ENCODE measurements around the gene CYTH4.

The CYTH4 gene

DNA sequence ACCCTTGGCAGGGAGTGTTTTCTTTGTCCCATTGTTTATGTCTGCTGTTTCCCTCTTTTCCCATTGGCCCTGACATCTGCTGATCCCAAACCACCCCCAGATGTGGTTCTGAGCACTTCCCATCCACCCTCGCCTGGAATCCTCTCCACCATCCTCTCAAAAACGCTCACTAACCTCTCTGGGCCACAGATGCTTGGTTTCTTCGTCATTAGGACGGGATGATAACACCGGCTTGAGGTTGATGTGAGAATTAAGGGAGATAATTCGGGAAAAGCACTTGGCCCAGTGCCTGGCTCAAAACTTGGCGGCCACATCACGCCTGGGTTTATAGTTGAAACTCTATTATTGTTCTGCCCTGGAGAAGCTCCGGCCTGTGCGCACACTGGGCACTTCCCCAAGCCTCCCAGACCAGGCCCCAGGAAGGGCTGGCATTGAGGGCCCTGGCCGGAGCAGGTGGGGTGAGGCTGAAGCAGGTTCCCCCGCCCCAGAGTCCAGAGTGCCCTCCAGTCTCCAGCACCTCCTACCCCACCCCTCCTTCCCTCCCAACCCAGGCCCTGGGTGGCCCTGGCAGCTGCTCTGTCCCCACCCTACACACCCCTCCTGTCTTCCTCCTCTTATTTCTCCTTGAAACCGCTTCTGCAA lies 63.7 kb downstream of the CYTH4 start:
- DNase-seq (ENCODE audit: low read depth in 2 of 2): no peak

- DNase-seq (ENCODE audit: low read depth in 2 of 2): no peak
Observed at GRCh38 chr22:37346505-37346895, 64.2 kb downstream of the CYTH4 start.

- no peak for DNase-seq (ENCODE audit: low read depth in 2 of 2)
Observed at GRCh38 chr22:37349043-37349814, 66.9 kb downstream of the CYTH4 start.

DNA sequence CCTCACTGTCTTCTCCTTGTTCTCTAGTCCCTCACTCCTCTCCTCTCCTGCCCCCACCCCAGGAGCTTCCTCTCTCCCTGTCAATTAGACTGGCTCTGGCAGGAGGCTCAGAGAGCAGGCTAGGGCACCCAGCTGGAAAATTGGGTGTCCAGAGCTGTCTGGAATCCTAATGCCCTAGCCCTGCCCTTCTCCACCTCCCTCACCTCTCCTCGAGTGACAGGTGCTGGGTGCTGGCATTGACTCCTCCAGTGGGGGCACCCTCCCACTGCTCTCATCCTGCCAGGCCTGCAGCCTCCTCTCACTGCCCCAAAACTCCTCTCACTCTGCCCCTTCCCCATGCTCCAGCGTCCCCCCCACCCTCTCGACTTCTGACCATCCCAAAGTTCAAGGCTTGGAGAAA lies 68.9 kb downstream of the CYTH4 start:
- DNase-seq (ENCODE audit: low read depth in 2 of 2): no peak

- DNase-seq (ENCODE audit: low read depth in 2 of 2): no peak
Observed at GRCh38 chr22:37352481-37352880, 70.2 kb downstream of the CYTH4 start.

- no peak for DNase-seq (ENCODE audit: low read depth in 2 of 2)
Observed at GRCh38 chr22:37353839-37354238, 71.5 kb downstream of the CYTH4 start.

- no peak for DNase-seq (ENCODE audit: low read depth in 2 of 2)
Observed at GRCh38 chr22:37354261-37354660, 72.0 kb downstream of the CYTH4 start.

GRCh38 chr22:37354670-37355069 lies 72.4 kb downstream of the CYTH4 start:
- no peak for DNase-seq (ENCODE audit: low read depth in 2 of 2)

- DNase-seq (ENCODE audit: low read depth in 2 of 2): no peak
Observed at GRCh38 chr22:37355174-37355573, 72.9 kb downstream of the CYTH4 start.

DNA sequence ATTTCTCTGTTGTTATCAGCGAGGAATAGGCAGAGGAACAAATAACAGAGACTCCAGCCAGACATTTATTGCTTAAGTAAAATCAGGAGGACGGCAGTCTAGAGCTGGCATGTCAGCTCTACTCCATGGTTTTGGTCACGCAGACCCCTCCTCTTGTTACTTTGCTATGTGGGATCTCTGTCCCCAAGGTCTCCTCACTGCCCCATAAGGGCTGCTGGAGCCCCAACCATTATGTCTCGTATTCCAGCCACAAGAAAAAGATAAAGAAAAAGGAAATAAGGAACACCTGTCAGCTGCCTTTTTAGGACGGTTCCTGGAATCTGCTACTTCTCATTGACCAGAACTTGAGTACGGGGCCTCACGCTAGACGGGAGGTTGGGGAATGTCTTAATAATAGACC lies 74.6 kb downstream of the CYTH4 start:
- DNase-seq (ENCODE audit: low read depth in 2 of 2): no peak

DNA sequence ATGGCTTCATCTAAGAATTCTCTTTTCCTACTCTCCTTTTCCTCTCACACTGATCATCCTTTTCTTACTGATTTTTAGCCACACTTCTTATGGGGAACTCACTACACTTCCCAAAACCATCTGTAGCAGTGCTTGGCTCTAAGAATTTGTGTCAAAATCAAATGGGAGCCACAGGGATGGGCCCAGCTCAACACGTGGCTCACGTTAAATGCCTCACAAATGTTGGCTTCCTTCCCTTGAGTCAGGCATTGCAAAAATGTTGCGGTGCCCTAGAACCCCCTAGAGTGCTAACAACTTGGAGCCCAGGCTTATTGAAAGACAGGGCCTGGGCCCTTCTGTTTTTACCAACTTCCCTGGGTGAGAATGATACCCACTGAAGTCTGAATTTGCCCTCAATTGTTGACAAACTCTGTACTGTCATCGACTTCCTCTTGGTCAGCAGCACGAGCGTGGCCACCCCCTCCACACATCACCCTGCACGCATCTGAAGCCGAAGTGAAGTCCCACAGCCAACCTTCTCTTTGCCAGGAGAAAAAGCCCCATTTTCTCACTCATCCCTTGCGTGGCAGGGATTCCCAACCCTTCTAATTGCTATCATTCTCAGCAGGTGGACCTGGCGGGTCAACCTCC lies 75.3 kb downstream of the CYTH4 start:
- no peak for DNase-seq (ENCODE audit: low read depth in 2 of 2)

DNA sequence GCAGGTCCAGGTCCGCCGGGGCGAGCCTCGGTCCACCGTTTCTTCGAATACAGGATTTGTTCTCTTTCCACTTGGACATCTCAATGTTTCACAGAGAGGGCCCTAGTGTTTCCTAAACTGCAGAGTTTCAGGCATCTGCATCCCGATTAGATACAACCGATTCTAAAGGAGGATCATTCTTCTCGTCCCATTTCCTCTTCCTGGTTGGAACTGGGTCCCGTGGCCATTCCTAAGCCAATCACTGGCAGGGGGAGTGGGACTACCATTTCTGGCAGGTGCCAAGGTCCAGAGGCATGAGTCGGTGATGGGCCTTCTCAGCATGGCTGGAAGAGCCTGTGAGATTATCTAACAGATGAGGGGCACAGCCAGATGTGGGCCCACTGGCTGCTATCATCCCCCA lies 76.1 kb downstream of the CYTH4 start:
- DNase-seq (ENCODE audit: low read depth in 2 of 2): no peak

DNA sequence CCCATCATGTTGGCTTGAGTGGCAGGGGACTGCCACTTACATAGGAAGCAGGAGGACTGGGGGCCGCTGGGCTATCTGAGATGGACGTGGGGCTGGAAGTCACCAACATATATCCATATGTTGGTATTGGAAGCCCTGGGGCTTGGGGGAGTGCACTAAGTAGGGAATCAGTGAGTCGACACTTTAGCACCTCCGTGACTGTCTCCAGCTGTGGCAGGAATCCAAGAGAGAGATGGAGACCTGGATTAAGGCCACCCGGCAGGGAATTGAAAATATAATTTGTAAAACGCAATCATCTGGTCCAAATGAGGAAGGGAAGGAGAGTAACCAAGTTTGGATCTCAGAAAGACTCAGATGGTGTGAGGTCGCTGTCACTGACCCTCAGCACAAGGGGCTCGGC lies 76.6 kb downstream of the CYTH4 start:
- no peak for DNase-seq (ENCODE audit: low read depth in 2 of 2)

GRCh38 chr22:37362621-37363020 lies 80.3 kb downstream of the CYTH4 start:
- no peak for DNase-seq (ENCODE audit: low read depth in 2 of 2)

- no peak for DNase-seq (ENCODE audit: low read depth in 2 of 2)
Observed at GRCh38 chr22:37363261-37363992, 81.1 kb downstream of the CYTH4 start.

Measured in activated CD4-positive, alpha-beta T cell treated with anti-CD3 and anti-CD28 coated beads for 24 hours (primary cell).